Measurements from ENCODE around the gene RABL6.
"Not testable (repeated sequence)": the region's sequence is repeated elsewhere in the genome, so short reads cannot be mapped to it uniquely, and the experiment has no call there.

DNA sequence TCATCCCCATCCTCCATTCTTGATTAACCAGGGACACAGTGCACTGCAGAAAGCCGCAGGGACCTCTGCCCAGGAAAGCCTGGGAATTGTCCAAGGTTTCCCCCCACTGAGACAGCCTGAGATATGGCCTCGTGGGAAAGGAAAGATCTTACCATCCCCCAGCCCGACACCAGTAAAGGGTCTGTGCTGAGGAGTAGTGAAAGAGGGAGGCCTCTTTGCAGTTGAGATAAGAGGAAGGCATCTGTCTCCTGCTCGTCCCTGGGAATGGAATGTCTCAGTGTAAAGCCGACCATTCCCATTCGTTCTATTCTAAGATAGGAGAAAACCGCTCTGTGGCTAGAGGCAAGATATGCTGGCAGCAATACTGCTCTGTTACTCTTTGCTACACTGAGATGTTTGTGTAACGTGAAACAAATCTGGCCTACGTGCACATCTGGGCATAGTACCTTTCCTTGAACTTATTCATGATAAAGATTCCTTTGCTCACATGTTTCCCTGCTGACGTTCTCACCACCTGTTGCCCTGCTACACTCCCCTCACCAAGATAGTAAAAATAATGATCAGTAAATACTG, 10.9 kb upstream of the RABL6 start:
- peak in 1 of 3 donors; percentile 20 for TF ChIP-seq POLR2A (IDR thresholded peaks at IDR 0.05)
- TF ChIP-seq, protein P1, sequence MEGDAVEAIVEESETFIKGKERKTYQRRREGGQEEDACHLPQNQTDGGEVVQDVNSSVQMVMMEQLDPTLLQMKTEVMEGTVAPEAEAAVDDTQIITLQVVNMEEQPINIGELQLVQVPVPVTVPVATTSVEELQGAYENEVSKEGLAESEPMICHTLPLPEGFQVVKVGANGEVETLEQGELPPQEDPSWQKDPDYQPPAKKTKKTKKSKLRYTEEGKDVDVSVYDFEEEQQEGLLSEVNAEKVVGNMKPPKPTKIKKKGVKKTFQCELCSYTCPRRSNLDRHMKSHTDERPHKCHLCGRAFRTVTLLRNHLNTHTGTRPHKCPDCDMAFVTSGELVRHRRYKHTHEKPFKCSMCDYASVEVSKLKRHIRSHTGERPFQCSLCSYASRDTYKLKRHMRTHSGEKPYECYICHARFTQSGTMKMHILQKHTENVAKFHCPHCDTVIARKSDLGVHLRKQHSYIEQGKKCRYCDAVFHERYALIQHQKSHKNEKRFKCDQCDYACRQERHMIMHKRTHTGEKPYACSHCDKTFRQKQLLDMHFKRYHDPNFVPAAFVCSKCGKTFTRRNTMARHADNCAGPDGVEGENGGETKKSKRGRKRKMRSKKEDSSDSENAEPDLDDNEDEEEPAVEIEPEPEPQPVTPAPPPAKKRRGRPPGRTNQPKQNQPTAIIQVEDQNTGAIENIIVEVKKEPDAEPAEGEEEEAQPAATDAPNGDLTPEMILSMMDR (IDR thresholded peaks at IDR 0.05) = not testable (repeated sequence)

Data from body of pancreas (tissue), 4 donors.